Astrocyte of the spinal cord (primary cell): ENCODE results near the gene TST.

ENCODE experiments used
- DNase-seq: peaks from one replicate; pipeline ENCODE4 v3.0.0; 2011; ENCODE audit warnings: low read depth, low spot score
- H3K4me3 ChIP-seq: 2 replicates; pipeline ENCODE4 v1.5.1; 2011; ENCODE audit warnings: low read depth, mild to moderate bottlenecking, low read length, moderate library complexity
- CTCF ChIP-seq: IDR thresholded peaks from 2 replicates; pipeline ENCODE4 v1.5.1; 2012; ENCODE audit warnings: low read depth, mild to moderate bottlenecking, low read length, inconsistent platforms
- in situ Hi-C: cut with HindIII; loops from 2 replicates; pipeline ENCODE4 v1.10.0; 2017; ENCODE audit warnings: low sequenced_read_pairs

Gene TST

GRCh38 chr22:37009490-37009889, 9.8 kb downstream of the TST start:
- in situ Hi-C loops, result no loop called here
- H3K4me3 ChIP-seq, result no peak overlapping the region
- no peak for TF ChIP-seq CTCF
- DNase-seq, result no peak

GRCh38 chr22:37008365-37008764, 10.9 kb downstream of the TST start:
- TF ChIP-seq CTCF, result no peak
- DNase-seq, result no peak
- no peak overlapping the region for H3K4me3 ChIP-seq
- in situ Hi-C loops, result no loop called here

GRCh38 chr22:37007651-37008050, 11.6 kb downstream of the TST start:
- H3K4me3 ChIP-seq, result no peak overlapping the region
- in situ Hi-C loops, result no loop called here
- no peak for DNase-seq
- no peak for TF ChIP-seq CTCF

GRCh38 chr22:37002633-37003032, 16.6 kb downstream of the TST start:
- in situ Hi-C loops, result no loop called here
- no peak overlapping the region for H3K4me3 ChIP-seq
- TF ChIP-seq CTCF, result no peak
- no peak for DNase-seq

- DNase-seq, result no peak
- TF ChIP-seq CTCF, result no peak
- in situ Hi-C loops, result no loop called here
- no peak overlapping the region for H3K4me3 ChIP-seq
Observed at GRCh38 chr22:37001826-37002225, 17.4 kb downstream of the TST start.

GRCh38 chr22:37000676-37001534, 18.3 kb downstream of the TST start:
- in situ Hi-C loops, result no loop called here
- H3K4me3 ChIP-seq, result no peak overlapping the region
- TF ChIP-seq CTCF, result no peak
- DNase-seq, result no peak
